Measurements from ENCODE around the gene SLC50A1. TPM values are rescaled to one million over a fixed set of nuclear protein-coding genes. Genes with fewer than 3 reads are reported as not detected.

SLC50A1 gene
- polyA plus RNA-seq, 2 of the 4 experiments (the other 2 are of a cell fraction) = 28.2 to 39.4 TPM

DNA sequence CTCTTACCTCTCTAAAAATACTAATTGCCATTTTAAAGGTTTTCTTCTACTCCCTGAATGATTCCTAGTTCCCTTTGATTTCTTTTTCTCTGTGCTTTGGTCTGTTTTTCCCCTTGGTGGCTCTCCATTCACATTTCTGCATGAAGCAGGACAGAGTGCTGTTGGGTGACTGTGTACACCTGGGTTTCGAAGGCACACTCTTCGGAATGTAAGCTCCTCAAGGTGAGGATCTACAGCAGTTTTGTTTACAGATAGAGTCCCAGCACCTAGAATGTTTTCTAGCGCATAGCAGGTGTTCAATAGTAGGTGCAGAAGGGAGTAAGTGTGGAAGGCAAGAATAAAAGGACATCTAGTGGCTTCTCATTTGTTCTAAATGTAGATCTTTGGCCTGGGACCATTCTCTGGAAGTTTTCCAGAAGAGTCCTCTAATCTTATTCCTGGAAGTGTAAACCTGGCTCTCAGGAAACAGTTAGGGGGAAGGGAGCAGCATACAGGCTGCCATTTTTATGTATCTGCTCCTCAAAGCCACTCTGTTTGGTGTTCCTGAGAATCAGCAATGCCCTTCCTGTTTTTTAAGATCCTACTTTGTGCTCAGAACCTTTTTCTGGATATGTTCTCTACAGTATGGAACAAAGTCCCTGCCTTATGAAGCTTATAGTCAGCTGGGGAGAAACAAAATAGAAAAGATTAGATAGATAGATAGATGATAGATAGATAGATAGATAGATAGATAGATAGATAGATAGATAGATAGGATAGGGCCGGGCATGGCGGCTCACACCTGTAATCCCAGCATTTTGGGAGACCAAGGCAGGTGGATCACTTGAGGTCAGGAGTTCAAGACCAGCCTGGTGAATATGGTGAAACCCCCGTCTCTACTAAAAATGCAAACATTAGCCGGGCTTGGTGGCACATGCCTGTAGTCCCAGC, 30.8 kb upstream of the SLC50A1 start:
- ChIA-PET CTCF (interaction anchor here (1.1 to 9.2 kb wide), 4 partner anchors 8 to 63 kb away, joined by 5 to 67 read pairs (median 36); no protein-coding TSS in a partner anchor), POLR2A (interaction anchor here (0.7 kb wide), 1 partner anchor 42 kb away, joined by 3 read pairs; no protein-coding TSS in a partner anchor)
- DNase-seq (ENCODE audit: low read depth in 1 of 2, low spot score in 1 of 2) (no peak), ATAC-seq (no peak; a peak in 1 of 6 replicates), FAIRE-seq (no peak)
- H3K4me2 ChIP-seq = no peak overlapping the region
- H3K27ac ChIP-seq = no peak overlapping the region
- 80% methylated on average over 7 of the region's 7 CpGs for whole genome bisulfite sequencing (ENCODE audit: missing lambda C conversion rate)
- TF ChIP-seq NFE2L2 (conservative IDR thresholded peaks at IDR 0.05; ENCODE audit: low read length) (no peak), RFX5 (IDR thresholded peaks at IDR 0.05) (no peak), ZSCAN20 (CRISPR knock-in tag; IDR thresholded peaks at IDR 0.05) (no peak), FOSL2 (IDR thresholded peaks at IDR 0.05) (no peak), FOSL2 (CRISPR knock-in tag; IDR thresholded peaks at IDR 0.05) (no peak), FOXS1 (CRISPR knock-in tag; IDR thresholded peaks at IDR 0.05) (no peak), EHF (CRISPR knock-in tag; IDR thresholded peaks at IDR 0.05) (no peak), BHLHE40 (IDR thresholded peaks at IDR 0.05; ENCODE audit: low read depth, low read length) (no peak), CEBPB (IDR thresholded peaks at IDR 0.05) (no peak), TFCP2L1 (CRISPR knock-in tag; IDR thresholded peaks at IDR 0.05) (no peak), PHF8 (IDR thresholded peaks at IDR 0.05; ENCODE audit: borderline replicate concordance, low read depth) (no peak), SMC3 (IDR thresholded peaks at IDR 0.05) (no peak), NR3C1 (IDR thresholded peaks at IDR 0.05) (no peak), TP53 (CRISPR knock-in tag; IDR thresholded peaks at IDR 0.05) (no peak)
- TF ChIP-seq, protein P1, sequence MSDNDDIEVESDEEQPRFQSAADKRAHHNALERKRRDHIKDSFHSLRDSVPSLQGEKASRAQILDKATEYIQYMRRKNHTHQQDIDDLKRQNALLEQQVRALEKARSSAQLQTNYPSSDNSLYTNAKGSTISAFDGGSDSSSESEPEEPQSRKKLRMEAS (IDR thresholded peaks at IDR 0.05) = no peak
- TF ChIP-seq, protein P2, sequence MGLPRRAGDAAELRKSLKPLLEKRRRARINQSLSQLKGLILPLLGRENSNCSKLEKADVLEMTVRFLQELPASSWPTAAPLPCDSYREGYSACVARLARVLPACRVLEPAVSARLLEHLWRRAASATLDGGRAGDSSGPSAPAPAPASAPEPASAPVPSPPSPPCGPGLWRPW (IDR thresholded peaks at IDR 0.05) = no peak
- TF ChIP-seq, protein P3, sequence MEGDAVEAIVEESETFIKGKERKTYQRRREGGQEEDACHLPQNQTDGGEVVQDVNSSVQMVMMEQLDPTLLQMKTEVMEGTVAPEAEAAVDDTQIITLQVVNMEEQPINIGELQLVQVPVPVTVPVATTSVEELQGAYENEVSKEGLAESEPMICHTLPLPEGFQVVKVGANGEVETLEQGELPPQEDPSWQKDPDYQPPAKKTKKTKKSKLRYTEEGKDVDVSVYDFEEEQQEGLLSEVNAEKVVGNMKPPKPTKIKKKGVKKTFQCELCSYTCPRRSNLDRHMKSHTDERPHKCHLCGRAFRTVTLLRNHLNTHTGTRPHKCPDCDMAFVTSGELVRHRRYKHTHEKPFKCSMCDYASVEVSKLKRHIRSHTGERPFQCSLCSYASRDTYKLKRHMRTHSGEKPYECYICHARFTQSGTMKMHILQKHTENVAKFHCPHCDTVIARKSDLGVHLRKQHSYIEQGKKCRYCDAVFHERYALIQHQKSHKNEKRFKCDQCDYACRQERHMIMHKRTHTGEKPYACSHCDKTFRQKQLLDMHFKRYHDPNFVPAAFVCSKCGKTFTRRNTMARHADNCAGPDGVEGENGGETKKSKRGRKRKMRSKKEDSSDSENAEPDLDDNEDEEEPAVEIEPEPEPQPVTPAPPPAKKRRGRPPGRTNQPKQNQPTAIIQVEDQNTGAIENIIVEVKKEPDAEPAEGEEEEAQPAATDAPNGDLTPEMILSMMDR (IDR thresholded peaks at IDR 0.05) = no peak
- TF ChIP-seq, protein P4, sequence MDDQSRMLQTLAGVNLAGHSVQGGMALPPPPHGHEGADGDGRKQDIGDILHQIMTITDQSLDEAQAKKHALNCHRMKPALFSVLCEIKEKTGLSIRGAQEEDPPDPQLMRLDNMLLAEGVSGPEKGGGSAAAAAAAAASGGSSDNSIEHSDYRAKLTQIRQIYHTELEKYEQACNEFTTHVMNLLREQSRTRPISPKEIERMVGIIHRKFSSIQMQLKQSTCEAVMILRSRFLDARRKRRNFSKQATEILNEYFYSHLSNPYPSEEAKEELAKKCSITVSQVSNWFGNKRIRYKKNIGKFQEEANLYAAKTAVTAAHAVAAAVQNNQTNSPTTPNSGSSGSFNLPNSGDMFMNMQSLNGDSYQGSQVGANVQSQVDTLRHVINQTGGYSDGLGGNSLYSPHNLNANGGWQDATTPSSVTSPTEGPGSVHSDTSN (IDR thresholded peaks at IDR 0.05) = no peak
- no peaks in the 10 kb centered on the region for H3K9me3 ChIP-seq
- no peaks in the 10 kb centered on the region for H3K4me1 ChIP-seq
- no peak overlapping the region for H3K4me3 ChIP-seq

DNA sequence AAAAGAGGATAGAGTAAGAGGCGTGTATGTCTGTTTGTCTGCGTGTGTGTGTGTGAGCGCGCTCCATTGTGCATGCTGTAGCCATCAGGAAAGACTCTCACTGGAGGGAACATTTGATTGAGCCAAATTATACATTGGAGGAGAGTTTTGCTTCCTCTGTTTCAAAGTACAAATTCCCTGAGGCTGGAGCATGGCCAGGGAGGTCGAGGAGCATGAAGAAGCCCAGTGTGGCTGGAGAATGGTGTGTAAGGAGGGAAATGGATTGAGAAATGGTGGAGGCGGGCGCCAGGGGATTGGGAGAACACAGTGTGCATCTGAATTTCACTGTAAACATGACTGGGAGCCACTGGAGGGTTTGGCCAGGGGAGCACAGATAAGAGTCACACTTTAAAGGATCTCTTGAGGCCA, 30.0 kb upstream of the SLC50A1 start:
- H3K9me3 ChIP-seq = no peaks in the 10 kb centered on the region
- ATAC-seq (no peak), DNase-seq (ENCODE audit: low read depth in 1 of 2, low spot score in 1 of 2) (no peak), FAIRE-seq (no peak)
- WGBS (ENCODE audit: missing lambda C conversion rate) = 74% methylated on average over 7 of the region's 7 CpGs
- H3K27ac ChIP-seq = no peak overlapping the region
- POLR2A ChIA-PET = no interaction called here
- no peak overlapping the region for H3K4me3 ChIP-seq
- CTCF ChIA-PET = interaction anchor here (0.7 to 9.2 kb wide), 5 partner anchors 10 to 63 kb away, joined by 3 to 67 read pairs (median 14); partner anchors contain the start of gene SLC50A1
- no peaks in the 10 kb centered on the region for H3K4me1 ChIP-seq
- H3K4me2 ChIP-seq = no peak overlapping the region
- TF ChIP-seq MAFK (IDR thresholded peaks at IDR 0.05; ENCODE audit: partially characterized antibody) = no peak
- no peak for TF ChIP-seq CEBPB (IDR thresholded peaks at IDR 0.05)
- no peak for TF ChIP-seq JUNB (IDR thresholded peaks at IDR 0.05)
- TF ChIP-seq HDAC2 (IDR thresholded peaks at IDR 0.05) = no peak
- TF ChIP-seq, protein P5, sequence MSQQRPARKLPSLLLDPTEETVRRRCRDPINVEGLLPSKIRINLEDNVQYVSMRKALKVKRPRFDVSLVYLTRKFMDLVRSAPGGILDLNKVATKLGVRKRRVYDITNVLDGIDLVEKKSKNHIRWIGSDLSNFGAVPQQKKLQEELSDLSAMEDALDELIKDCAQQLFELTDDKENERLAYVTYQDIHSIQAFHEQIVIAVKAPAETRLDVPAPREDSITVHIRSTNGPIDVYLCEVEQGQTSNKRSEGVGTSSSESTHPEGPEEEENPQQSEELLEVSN (IDR thresholded peaks at IDR 0.05; ENCODE audit: borderline replicate concordance, low read depth) = no peak
- TF ChIP-seq ZSCAN20 (CRISPR knock-in tag; IDR thresholded peaks at IDR 0.05) = no peak
- TF ChIP-seq, protein P2 (IDR thresholded peaks at IDR 0.05) = no peak
- no peak for TF ChIP-seq SREBF2 (IDR thresholded peaks at IDR 0.05)
- TF ChIP-seq, protein P6, sequence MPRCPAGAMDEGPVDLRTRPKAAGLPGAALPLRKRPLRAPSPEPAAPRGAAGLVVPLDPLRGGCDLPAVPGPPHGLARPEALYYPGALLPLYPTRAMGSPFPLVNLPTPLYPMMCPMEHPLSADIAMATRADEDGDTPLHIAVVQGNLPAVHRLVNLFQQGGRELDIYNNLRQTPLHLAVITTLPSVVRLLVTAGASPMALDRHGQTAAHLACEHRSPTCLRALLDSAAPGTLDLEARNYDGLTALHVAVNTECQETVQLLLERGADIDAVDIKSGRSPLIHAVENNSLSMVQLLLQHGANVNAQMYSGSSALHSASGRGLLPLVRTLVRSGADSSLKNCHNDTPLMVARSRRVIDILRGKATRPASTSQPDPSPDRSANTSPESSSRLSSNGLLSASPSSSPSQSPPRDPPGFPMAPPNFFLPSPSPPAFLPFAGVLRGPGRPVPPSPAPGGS (IDR thresholded peaks at IDR 0.05) = no peak
- no peak for TF ChIP-seq ZC3H11A (IDR thresholded peaks at IDR 0.05)
- TF ChIP-seq, protein P7, sequence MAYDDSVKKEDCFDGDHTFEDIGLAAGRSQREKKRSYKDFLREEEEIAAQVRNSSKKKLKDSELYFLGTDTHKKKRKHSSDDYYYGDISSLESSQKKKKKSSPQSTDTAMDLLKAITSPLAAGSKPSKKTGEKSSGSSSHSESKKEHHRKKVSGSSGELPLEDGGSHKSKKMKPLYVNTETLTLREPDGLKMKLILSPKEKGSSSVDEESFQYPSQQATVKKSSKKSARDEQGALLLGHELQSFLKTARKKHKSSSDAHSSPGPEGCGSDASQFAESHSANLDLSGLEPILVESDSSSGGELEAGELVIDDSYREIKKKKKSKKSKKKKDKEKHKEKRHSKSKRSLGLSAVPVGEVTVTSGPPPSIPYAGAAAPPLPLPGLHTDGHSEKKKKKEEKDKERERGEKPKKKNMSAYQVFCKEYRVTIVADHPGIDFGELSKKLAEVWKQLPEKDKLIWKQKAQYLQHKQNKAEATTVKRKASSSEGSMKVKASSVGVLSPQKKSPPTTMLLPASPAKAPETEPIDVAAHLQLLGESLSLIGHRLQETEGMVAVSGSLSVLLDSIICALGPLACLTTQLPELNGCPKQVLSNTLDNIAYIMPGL (CRISPR knock-in tag; IDR thresholded peaks at IDR 0.05; ENCODE audit: borderline replicate concordance) = no peak
- TF ChIP-seq, protein P8, sequence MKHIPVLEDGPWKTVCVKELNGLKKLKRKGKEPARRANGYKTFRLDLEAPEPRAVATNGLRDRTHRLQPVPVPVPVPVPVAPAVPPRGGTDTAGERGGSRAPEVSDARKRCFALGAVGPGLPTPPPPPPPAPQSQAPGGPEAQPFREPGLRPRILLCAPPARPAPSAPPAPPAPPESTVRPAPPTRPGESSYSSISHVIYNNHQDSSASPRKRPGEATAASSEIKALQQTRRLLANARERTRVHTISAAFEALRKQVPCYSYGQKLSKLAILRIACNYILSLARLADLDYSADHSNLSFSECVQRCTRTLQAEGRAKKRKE (CRISPR knock-in tag; IDR thresholded peaks at IDR 0.05; ENCODE audit: low read depth) = no peak

Data from A549 (cell line).